Measurements from ENCODE around the gene ELAC2. TPM values are rescaled to one million over a fixed set of nuclear protein-coding genes. Genes with fewer than 3 reads are reported as not detected.

Gene ELAC2
- total and polyA plus RNA-seq, 2 of the 4 experiments (the other 2 are of a cell fraction), result 75.2 to 80.7 TPM

DNA sequence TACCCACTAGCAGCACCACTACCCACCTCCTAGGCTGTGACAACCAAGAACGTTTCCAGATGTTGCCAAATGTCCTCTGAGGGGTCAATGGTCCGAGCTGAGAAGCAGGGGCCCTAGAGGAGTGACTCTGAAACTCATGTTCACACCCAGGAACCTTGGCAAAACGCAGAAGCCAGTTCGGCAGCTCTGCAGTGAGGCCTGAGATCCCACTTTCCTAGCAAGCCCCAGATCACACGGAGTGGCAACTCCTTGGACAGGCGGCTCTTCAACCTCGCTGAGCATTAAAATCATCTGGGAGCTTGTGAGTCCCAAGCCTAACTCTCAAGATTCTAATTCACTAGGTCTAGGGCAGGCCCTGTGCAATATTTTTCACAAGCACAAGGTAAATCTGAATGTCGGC, 17.3 kb downstream of the ELAC2 start:
- no peak overlapping the region for H3K18ac ChIP-seq (ENCODE audit: low read depth, low read length)
- no peak overlapping the region for H3K9ac ChIP-seq (ENCODE audit: low read depth, low read length)
- ATAC-seq (ENCODE audit: low read depth) (no peak), DNase-seq (no peak)
- BruUV-seq (replicated peaks), result no TSS peak
- H4K91ac ChIP-seq (ENCODE audit: insufficient read depth, low read depth, low read length), result no peak overlapping the region
- no peak overlapping the region for H2BK15ac ChIP-seq (ENCODE audit: low read depth, low read length)
- H3K4ac ChIP-seq (ENCODE audit: low read depth, low read length), result no peak overlapping the region
- H3K4me2 ChIP-seq (ENCODE audit: low read depth, low read length), result no peak overlapping the region
- no peaks in the 10 kb centered on the region for H3K9me1 ChIP-seq (ENCODE audit: insufficient read depth, low read length)
- H3K56ac ChIP-seq (ENCODE audit: extremely low read depth, insufficient read depth, low read length), result no peak overlapping the region
- WGBS, 2 experiments (ENCODE audit: extremely low coverage in 2 of 2, insufficient read length in 1 of 2), result 88% methylated on average over 4 of the region's 8 CpGs; no CpG with 5 or more reads in 1 of the 2 experiments
- H2AK9ac ChIP-seq (replicated peaks; ENCODE audit: low read depth, low read length, poor library complexity), result no peak overlapping the region
- no peak overlapping the region for H2BK120ac ChIP-seq (ENCODE audit: low read depth, low read length)
- H2BK5ac ChIP-seq (ENCODE audit: low read depth, low read length, poor library complexity, severe bottlenecking), result no peak overlapping the region
- no peaks in the 10 kb centered on the region for H3K9me3 ChIP-seq (ENCODE audit: control insufficient read depth, insufficient read depth, low read length)
- ChIA-PET POLR2A (ENCODE audit: unreplicated experiment) (no interaction called here), CTCF (no interaction called here)
- H3K14ac ChIP-seq (replicated peaks; ENCODE audit: low read depth, low read length), result no peak overlapping the region
- in situ Hi-C loops (cut with MboI; ENCODE audit: low sequenced_read_pairs), result loop anchor here (5.0 to 25.0 kb wide), 5 partner anchors 336 to 1006 kb away; partner anchors contain the start of genes MYOCD and ZNF18
- no peak overlapping the region for H4K8ac ChIP-seq (ENCODE audit: low read depth in 2 of 2, low read length in 2 of 2)
- no peak overlapping the region for H2AK5ac ChIP-seq (ENCODE audit: low read depth, low read length)
- no peak overlapping the region for H4K5ac ChIP-seq (ENCODE audit: low read depth, low read length)
- dilution Hi-C loops (cut with HindIII; ENCODE audit: low sequenced_read_pairs, unreplicated experiment), result no loop called here
- no peak overlapping the region for H3K23ac ChIP-seq (ENCODE audit: low read depth, low read length)
- no peak overlapping the region for H3K27ac ChIP-seq (ENCODE audit: insufficient read depth, low read length)
- peaks cover 9% of the 10 kb centered on the region; the same call in 1 of the 2 replicates for H4K20me1 ChIP-seq (ENCODE audit: insufficient read depth, low read length)
- peaks cover 6 to 19% of the 10 kb centered on the region in 2 experiments; a peak in 1 of 4 replicates for H3K79me1 ChIP-seq (ENCODE audit: low read depth in 1 of 2, low read length in 2 of 2)
- intact Hi-C loops (cut with micrococcal nuclease), result loop anchor here (5.0 kb wide), 1 partner anchor 1003 kb away; the partner anchor contains the start of gene ZNF18
- H3K4me3 ChIP-seq (ENCODE audit: insufficient read depth, low read depth, low read length), result no peak overlapping the region
- no peaks in the 10 kb centered on the region for H3K27me3 ChIP-seq (ENCODE audit: control insufficient read depth, insufficient read depth, low read length)
- H2AFZ ChIP-seq (replicated peaks; ENCODE audit: low read length, poor library complexity), result no peak overlapping the region
- H3K36me3 ChIP-seq (ENCODE audit: control insufficient read depth, insufficient read depth, low read length), result peaks cover 67% of the 10 kb centered on the region
- no peak for TF ChIP-seq MXI1 (IDR thresholded peaks at IDR 0.05; ENCODE audit: borderline replicate concordance, low read depth, low read length)
- TF ChIP-seq RAD21 (IDR thresholded peaks at IDR 0.05; ENCODE audit: low read length), result no peak
- TF ChIP-seq, protein P1, sequence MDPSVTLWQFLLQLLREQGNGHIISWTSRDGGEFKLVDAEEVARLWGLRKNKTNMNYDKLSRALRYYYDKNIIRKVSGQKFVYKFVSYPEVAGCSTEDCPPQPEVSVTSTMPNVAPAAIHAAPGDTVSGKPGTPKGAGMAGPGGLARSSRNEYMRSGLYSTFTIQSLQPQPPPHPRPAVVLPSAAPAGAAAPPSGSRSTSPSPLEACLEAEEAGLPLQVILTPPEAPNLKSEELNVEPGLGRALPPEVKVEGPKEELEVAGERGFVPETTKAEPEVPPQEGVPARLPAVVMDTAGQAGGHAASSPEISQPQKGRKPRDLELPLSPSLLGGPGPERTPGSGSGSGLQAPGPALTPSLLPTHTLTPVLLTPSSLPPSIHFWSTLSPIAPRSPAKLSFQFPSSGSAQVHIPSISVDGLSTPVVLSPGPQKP (IDR thresholded peaks at IDR 0.05; ENCODE audit: borderline replicate concordance, low read depth, low read length), result no peak
- no peak for TF ChIP-seq MAZ (IDR thresholded peaks at IDR 0.05; ENCODE audit: borderline replicate concordance, low read depth, low read length)
- no peak for TF ChIP-seq CEBPB (IDR thresholded peaks at IDR 0.05; ENCODE audit: low read depth, low read length)
- no peak for TF ChIP-seq NFE2L2 (IDR thresholded peaks at IDR 0.05; ENCODE audit: low read depth, low read length)
- TF ChIP-seq POLR2A (IDR thresholded peaks at IDR 0.05; ENCODE audit: low read depth, low read length), result no peak
- TF ChIP-seq CHD1 (IDR thresholded peaks at IDR 0.05; ENCODE audit: low read depth, low read length), result no peak
- no peak for TF ChIP-seq FOS (IDR thresholded peaks at IDR 0.05; ENCODE audit: low read depth, low read length)
- TF ChIP-seq RFX5 (IDR thresholded peaks at IDR 0.05; ENCODE audit: low read depth, low read length), result no peak
- H2BK20ac ChIP-seq (ENCODE audit: low read depth, low read length), result no peak overlapping the region
- no peaks in the 10 kb centered on the region for H3K4me1 ChIP-seq (ENCODE audit: control insufficient read depth, insufficient read depth, low read length)
